Heart left ventricle (tissue), 13 donors: ENCODE data around the gene ADORA2B.

Source experiments
- POLR2A ChIP-seq, 2 donors: fragments of 450-650 bp; IDR thresholded peaks; one replicate each; pipeline ENCODE4 v1.6.1; 2017; ENCODE audit warnings: antibody characterized with exemption in 2 of 2, mild to moderate bottlenecking in 2 of 2, moderate library complexity in 2 of 2
- TF ChIP-seq, protein P1 (sequence below), 12 donors: fragments of 200-600 bp; sonication (generic) in 4 of 12; IDR thresholded peaks; one replicate each; pipeline versions ENCODE4 v1.5.0 to v1.8.0; 2018 to 2022; ENCODE audit warnings: antibody characterized with exemption in 12 of 12, mild to moderate bottlenecking in 5 of 12
- donor health status: ischemic (EF 13 %, LVEDD 7.1; RV severe dilation, severe dysfunction).
- donor health status: DM: no; HTN: yes; CAD: no.
- donor health status: DM: no; HTN: no; CAD: no.
- donor health status: ischemic (EF 25% LVEDD 6.9; RV normal size, moderate dysfunction).
- donor health status: ischemic (EF 25% LVEDD 5.7; RV mildly dilated, moderate dysfunction).
- donor health status: ischemic (EF 35%, LVEDD 5.7; RV mildly dilated, moderate dysfunction).
- donor health status: nonischemic (EF 11% LVEDD 7.7; RV severe dilation, severe dysfunction).
- donor health status: DM: yes; HTN: yes; CAD: no.
- donor health status: PGD.
- donor health status: ischemic (EF 29% LVEDD 5.4; RV normal size, mild dysfunction).
- donor health status: nonischemic (EF 23%, LVEDD 6.1; RV moderate dilation, normal function).

DNA sequence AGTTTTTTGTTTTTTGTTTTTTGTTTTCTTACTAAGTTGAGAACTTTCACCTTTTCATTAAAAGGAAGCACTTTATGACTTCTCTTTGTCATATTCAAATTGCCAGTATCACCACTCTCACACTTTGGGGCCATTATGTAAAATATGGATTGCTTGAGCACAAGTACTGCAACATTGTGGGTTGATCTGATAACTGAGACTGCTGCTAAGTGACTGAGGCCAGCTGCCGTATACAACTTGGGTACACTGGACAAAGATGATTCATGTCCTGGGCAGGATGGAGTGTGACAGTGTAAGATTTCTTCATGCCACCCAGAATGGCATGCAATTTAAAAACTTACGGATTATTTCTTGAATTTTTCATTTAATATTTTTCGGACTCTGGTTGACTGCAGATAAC lies 62.5 kb downstream of the ADORA2B start:
- TF ChIP-seq, protein P1, sequence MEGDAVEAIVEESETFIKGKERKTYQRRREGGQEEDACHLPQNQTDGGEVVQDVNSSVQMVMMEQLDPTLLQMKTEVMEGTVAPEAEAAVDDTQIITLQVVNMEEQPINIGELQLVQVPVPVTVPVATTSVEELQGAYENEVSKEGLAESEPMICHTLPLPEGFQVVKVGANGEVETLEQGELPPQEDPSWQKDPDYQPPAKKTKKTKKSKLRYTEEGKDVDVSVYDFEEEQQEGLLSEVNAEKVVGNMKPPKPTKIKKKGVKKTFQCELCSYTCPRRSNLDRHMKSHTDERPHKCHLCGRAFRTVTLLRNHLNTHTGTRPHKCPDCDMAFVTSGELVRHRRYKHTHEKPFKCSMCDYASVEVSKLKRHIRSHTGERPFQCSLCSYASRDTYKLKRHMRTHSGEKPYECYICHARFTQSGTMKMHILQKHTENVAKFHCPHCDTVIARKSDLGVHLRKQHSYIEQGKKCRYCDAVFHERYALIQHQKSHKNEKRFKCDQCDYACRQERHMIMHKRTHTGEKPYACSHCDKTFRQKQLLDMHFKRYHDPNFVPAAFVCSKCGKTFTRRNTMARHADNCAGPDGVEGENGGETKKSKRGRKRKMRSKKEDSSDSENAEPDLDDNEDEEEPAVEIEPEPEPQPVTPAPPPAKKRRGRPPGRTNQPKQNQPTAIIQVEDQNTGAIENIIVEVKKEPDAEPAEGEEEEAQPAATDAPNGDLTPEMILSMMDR (IDR thresholded peaks at IDR 0.05): no peak
- TF ChIP-seq POLR2A (IDR thresholded peaks at IDR 0.05): no peak
